Measurements from ENCODE around the gene SHANK2. TPM values are rescaled to one million over a fixed set of nuclear protein-coding genes. Genes with fewer than 3 reads are reported as not detected.

The SHANK2 gene
- total RNA-seq, 1 experiment from 2014 or later = 23.8 TPM

DNA sequence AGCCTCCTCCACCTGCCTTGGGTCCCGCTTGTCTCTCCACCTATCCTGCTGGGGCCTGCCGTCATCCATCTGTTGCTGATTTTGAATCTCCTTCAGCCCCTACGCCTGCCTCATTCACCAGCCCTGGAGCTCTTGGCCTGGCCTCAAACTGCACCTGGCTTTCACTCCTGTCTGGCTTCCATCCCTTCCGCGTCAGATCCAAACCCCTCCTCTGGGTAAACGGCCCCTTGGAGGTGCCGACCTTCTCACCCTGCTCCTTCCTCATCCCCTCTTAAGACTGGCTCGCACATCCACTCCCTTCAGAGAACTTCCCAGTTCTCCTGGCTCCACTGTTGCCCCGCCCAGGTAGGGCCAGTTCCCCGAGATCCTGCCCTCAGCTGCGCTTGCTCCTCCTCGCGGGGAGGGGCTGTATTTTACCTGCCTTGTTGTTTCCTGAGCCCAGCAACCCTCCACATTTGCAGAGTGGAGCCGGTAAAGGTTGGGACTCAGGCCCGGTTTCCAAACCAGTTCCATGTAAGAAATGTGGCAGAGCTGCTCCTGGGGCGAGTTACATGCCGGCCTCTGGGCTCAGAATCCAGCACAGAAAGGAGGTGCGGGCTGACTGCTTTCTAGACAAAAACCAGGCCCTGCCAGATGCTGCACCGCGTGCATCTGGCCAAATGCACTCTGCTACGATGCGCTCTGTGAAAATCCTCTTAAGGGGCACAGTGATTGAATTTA lies 13.9 kb upstream of the SHANK2 start:
- H3K27ac ChIP-seq (ENCODE audit: insufficient read length, low read depth, low read length) = no peak overlapping the region
- H3K27ac Mint-ChIP-seq = peak overlapping the region in 1 of 3 experiments; percentile 62; a peak in 1 of 7 replicates
- no peak overlapping the region for H3K23ac ChIP-seq (ENCODE audit: insufficient read length, low read depth, low read length)
- no peaks in the 10 kb centered on the region for H3K27me3 ChIP-seq (ENCODE audit: insufficient read depth, low read length)
- no peaks in the 10 kb centered on the region for H3K36me3 Mint-ChIP-seq (ENCODE audit: insufficient read depth in 1 of 3, low read depth in 3 of 3)
- peaks cover 17% of the 10 kb centered on the region for H3K27me3 Mint-ChIP-seq (ENCODE audit: low read depth)
- peak; percentile 89 for DNase-seq
- H3K79me2 ChIP-seq (ENCODE audit: insufficient read depth, low read length) = no peaks in the 10 kb centered on the region
- peaks cover 0 to 2% of the 10 kb centered on the region in 2 experiments; a peak in 2 of 5 replicates for H3K9me3 Mint-ChIP-seq
- H3T11ph ChIP-seq (ENCODE audit: low read length) = no peak overlapping the region
- no peak overlapping the region for H3K4me2 ChIP-seq (ENCODE audit: insufficient read depth, insufficient read length, low read length)
- H3K4me3 Mint-ChIP-seq = no peak overlapping the region
- no peak overlapping the region for H4K8ac ChIP-seq (replicated peaks; ENCODE audit: insufficient read length, low read depth, low read length)
- no peak overlapping the region for H2BK12ac ChIP-seq (ENCODE audit: insufficient read length, low read depth, low read length)
- H4K5ac ChIP-seq (ENCODE audit: insufficient read length, low read depth, low read length) = no peak overlapping the region
- no peaks in the 10 kb centered on the region for H3K23me2 ChIP-seq (ENCODE audit: insufficient read length, low read depth, low read length, poor library complexity, severe bottlenecking)
- no peaks in the 10 kb centered on the region for H3K4me1 ChIP-seq (ENCODE audit: insufficient read depth, low read length)
- no peak overlapping the region for H4K91ac ChIP-seq (ENCODE audit: insufficient read length, low read depth, low read length)
- no peak overlapping the region for H2BK120ac ChIP-seq (ENCODE audit: low read depth, low read length, poor library complexity, severe bottlenecking)
- peaks cover 12 to 16% of the 10 kb centered on the region in 2 experiments for H3K4me1 Mint-ChIP-seq
- 0 out of 2 replicates have a peak overlapping the region, but pooled peaks have one; percentile 30 for H3K14ac ChIP-seq (ENCODE audit: insufficient read depth, low read length)
- no peak overlapping the region for H3K9ac ChIP-seq (ENCODE audit: extremely low read depth, insufficient read length, low read length)
- no peak overlapping the region for H2BK15ac ChIP-seq (ENCODE audit: low read depth, low read length)
- no peak overlapping the region for H3K4ac ChIP-seq (ENCODE audit: low read depth, low read length)
- no peak overlapping the region for H2AK5ac ChIP-seq (ENCODE audit: insufficient read length, low read length)
- no CpG with 5 or more reads among the region's 22 CpGs for WGBS (ENCODE audit: extremely low coverage, insufficient read length, low lambda C conversion rate)
- no peaks in the 10 kb centered on the region for H3K9me3 ChIP-seq (ENCODE audit: control insufficient read depth, low read depth, low read length)
- TF ChIP-seq, protein P1, sequence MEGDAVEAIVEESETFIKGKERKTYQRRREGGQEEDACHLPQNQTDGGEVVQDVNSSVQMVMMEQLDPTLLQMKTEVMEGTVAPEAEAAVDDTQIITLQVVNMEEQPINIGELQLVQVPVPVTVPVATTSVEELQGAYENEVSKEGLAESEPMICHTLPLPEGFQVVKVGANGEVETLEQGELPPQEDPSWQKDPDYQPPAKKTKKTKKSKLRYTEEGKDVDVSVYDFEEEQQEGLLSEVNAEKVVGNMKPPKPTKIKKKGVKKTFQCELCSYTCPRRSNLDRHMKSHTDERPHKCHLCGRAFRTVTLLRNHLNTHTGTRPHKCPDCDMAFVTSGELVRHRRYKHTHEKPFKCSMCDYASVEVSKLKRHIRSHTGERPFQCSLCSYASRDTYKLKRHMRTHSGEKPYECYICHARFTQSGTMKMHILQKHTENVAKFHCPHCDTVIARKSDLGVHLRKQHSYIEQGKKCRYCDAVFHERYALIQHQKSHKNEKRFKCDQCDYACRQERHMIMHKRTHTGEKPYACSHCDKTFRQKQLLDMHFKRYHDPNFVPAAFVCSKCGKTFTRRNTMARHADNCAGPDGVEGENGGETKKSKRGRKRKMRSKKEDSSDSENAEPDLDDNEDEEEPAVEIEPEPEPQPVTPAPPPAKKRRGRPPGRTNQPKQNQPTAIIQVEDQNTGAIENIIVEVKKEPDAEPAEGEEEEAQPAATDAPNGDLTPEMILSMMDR (conservative IDR thresholded peaks at IDR 0.05) = peak; percentile 33; the same call in 2 of the 3 replicates
- H2AFZ ChIP-seq (ENCODE audit: low read length) = no peak overlapping the region
- no peak overlapping the region for H3K18ac ChIP-seq (ENCODE audit: insufficient read length, low read depth, low read length)
- H2BK20ac ChIP-seq (ENCODE audit: low read depth, low read length, poor library complexity, severe bottlenecking) = no peak overlapping the region
- H2BK5ac ChIP-seq (ENCODE audit: insufficient read length, low read length) = no peak overlapping the region
- no peaks in the 10 kb centered on the region for H4K20me1 ChIP-seq (ENCODE audit: control insufficient read depth, insufficient read depth, insufficient read length)
- H3K79me1 ChIP-seq (ENCODE audit: insufficient read depth, low read depth, low read length, poor library complexity, severe bottlenecking) = no peaks in the 10 kb centered on the region
- H3K56ac ChIP-seq (ENCODE audit: insufficient read length, low read depth, low read length) = no peak overlapping the region

Data from H9 (cell line).